H7 (cell line): ENCODE measurements around the gene TH. TPM values are rescaled to one million over a fixed set of nuclear protein-coding genes. Genes with fewer than 3 reads are reported as not detected.

Source experiments
- DNase-seq: peaks from one replicate; pipeline ENCODE4 v3.0.0; 2012
- H3K27me3 ChIP-seq: 2 replicates; pipeline ENCODE4 v1.6.0; 2011; ENCODE audit warnings: mild to moderate bottlenecking, low read length; ENCODE audit not compliant: control insufficient read depth, insufficient read depth
- H3K36me3 ChIP-seq: replicated peaks from 2 replicates; pipeline ENCODE4 v1.5.1; 2011; ENCODE audit warnings: low read length; ENCODE audit not compliant: control insufficient read depth, insufficient read depth
- H3K4me3 ChIP-seq: 2 replicates; pipeline ENCODE4 v1.5.1; 2011; ENCODE audit warnings: low read depth, mild to moderate bottlenecking, control low read depth, low read length, moderate library complexity; ENCODE audit not compliant: insufficient read depth
- total RNA-seq: library from RNA; depleted of rRNA; stranded (reverse); fragments of >200 nt; shearing (Covaris generic); gene quantifications from 2 replicates; pipeline ENCODE4 v1.2.3, GENCODE V29; 2014

Gene TH
- total RNA-seq, 1 experiment from 2014 or later, result not detected

GRCh38 chr11:2142762-2143202 lies 28.8 kb downstream of the TH start:
- peaks cover 96% of the 10 kb centered on the region for H3K27me3 ChIP-seq
- no peaks in the 10 kb centered on the region for H3K36me3 ChIP-seq
- H3K4me3 ChIP-seq, result no peak overlapping the region
- no peak for DNase-seq

- DNase-seq, result no peak
- Histone ChIP-seq H3K27me3 (peaks cover 96% of the 10 kb centered on the region), H3K36me3 (no peaks in the 10 kb centered on the region), H3K4me3 (no peak overlapping the region)
Observed at GRCh38 chr11:2142300-2142759, 29.3 kb downstream of the TH start.

- Histone ChIP-seq H3K27me3 (peaks cover 95% of the 10 kb centered on the region), H3K4me3 (no peak overlapping the region), H3K36me3 (no peaks in the 10 kb centered on the region)
- DNase-seq, result peak; percentile 87
Observed at GRCh38 chr11:2140411-2141400, 30.9 kb downstream of the TH start.

- H3K27me3 ChIP-seq, result peaks cover 86% of the 10 kb centered on the region
- peak; percentile 85 for DNase-seq
- H3K4me3 ChIP-seq, result peak overlapping the region; percentile 5; the same call in 1 of the 2 replicates
- H3K36me3 ChIP-seq, result no peaks in the 10 kb centered on the region
Observed at GRCh38 chr11:2139621-2140337, 31.8 kb downstream of the TH start.

GRCh38 chr11:2139123-2139521 lies 32.5 kb downstream of the TH start, which contains the start of gene IGF2:
Gene IGF2, minus strand, starts transcription at chr11:2139389. Its CDS starts 3,866 bp downstream, at chr11:2135523.
- H3K27me3 ChIP-seq, result peaks cover 80% of the 10 kb centered on the region
- peak; percentile 91 for DNase-seq
- peak within 1 kb of the TSS; percentile 17; the same call in 1 of the 2 replicates for H3K4me3 ChIP-seq
- no peaks in the 10 kb centered on the region for H3K36me3 ChIP-seq

- Histone ChIP-seq H3K36me3 (no peaks in the 10 kb centered on the region), H3K27me3 (peaks cover 74% of the 10 kb centered on the region), H3K4me3 (peak overlapping the region; percentile 17; the same call in 1 of the 2 replicates)
- DNase-seq, result peak; percentile 86
Observed at GRCh38 chr11:2138431-2139122, 33.0 kb downstream of the TH start.

- H3K27me3 ChIP-seq, result peaks cover 69% of the 10 kb centered on the region
- no peaks in the 10 kb centered on the region for H3K36me3 ChIP-seq
- H3K4me3 ChIP-seq, result peak overlapping the region; percentile 36
- peak; percentile 90 for DNase-seq
Observed at GRCh38 chr11:2138068-2138430, 33.6 kb downstream of the TH start.

GRCh38 chr11:2137202-2138067 lies 34.2 kb downstream of the TH start:
- H3K27me3 ChIP-seq, result peaks cover 63% of the 10 kb centered on the region
- H3K4me3 ChIP-seq, result peak overlapping the region; percentile 36
- peak; percentile 98 for DNase-seq
- H3K36me3 ChIP-seq, result no peaks in the 10 kb centered on the region

- H3K36me3 ChIP-seq, result no peaks in the 10 kb centered on the region
- peak overlapping the region; percentile 15; the same call in 1 of the 2 replicates for H3K4me3 ChIP-seq
- H3K27me3 ChIP-seq, result peaks cover 57% of the 10 kb centered on the region
- peak; percentile 87 for DNase-seq
Observed at GRCh38 chr11:2136952-2137201, 34.7 kb downstream of the TH start.

GRCh38 chr11:2136209-2136951 lies 35.2 kb downstream of the TH start:
- DNase-seq, result no peak
- Histone ChIP-seq H3K27me3 (peaks cover 52% of the 10 kb centered on the region), H3K4me3 (no peak overlapping the region), H3K36me3 (no peaks in the 10 kb centered on the region)

- Histone ChIP-seq H3K4me3 (no peak overlapping the region), H3K36me3 (no peaks in the 10 kb centered on the region), H3K27me3 (peaks cover 46% of the 10 kb centered on the region)
- no peak for DNase-seq
Observed at GRCh38 chr11:2135648-2136201, 35.9 kb downstream of the TH start.

GRCh38 chr11:2135018-2135569 lies 36.5 kb downstream of the TH start:
- peaks cover 39% of the 10 kb centered on the region for H3K27me3 ChIP-seq
- H3K4me3 ChIP-seq, result no peak overlapping the region
- no peak for DNase-seq
- H3K36me3 ChIP-seq, result no peaks in the 10 kb centered on the region
